Stimulated activated CD4-positive, alpha-beta T cell treated with anti-CD3 and anti-CD28 coated beads, Interleukin-4, amount 100 ng/mL, for 1 hour (primary cell): ENCODE results near the gene ING2.
"Not testable (repeated sequence)": the region's sequence is repeated elsewhere in the genome, so short reads cannot be mapped to it uniquely, and the experiment has no call there.

Source experiments
- DNase-seq: peaks from one replicate; pipeline ENCODE4 v3.0.0-alpha.2; 2020

Gene ING2, protein sequence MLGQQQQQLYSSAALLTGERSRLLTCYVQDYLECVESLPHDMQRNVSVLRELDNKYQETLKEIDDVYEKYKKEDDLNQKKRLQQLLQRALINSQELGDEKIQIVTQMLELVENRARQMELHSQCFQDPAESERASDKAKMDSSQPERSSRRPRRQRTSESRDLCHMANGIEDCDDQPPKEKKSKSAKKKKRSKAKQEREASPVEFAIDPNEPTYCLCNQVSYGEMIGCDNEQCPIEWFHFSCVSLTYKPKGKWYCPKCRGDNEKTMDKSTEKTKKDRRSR

DNA sequence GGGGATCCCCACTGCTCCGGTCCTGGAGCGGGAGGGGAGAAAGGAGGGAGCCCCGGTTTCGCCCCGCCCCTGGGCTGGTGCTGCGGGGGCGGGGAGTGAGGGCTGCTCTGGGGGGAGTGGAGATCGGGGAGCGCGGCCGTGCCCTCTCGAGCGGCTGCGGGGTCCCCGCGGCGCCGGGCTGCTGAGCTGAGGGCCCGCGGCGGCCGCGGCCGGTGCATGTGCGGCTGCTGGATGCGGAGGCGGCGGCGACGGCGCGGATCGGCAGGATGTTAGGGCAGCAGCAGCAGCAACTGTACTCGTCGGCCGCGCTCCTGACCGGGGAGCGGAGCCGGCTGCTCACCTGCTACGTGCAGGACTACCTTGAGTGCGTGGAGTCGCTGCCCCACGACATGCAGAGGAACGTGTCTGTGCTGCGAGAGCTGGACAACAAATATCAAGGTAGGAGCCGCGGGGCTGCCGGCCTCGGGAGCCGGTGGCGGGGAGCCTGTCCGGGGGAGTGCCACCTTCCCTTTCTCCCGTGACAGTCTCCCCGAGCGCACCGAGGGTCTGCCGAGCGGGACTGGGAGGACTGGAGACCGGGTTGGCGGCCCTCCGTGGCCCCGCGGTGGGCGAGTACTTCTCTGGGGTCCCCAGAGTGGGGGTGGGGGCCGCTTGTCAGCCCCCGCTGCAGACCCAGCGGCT lies at the start of gene ING2:
Gene ING2 (plus strand): TSS at position 129 of the 681 bp plus-strand sequence. CDS start 138 bp downstream, at position 267.
- no peak for DNase-seq

GRCh38 chr4:183455431-183456195 lies 49.2 kb upstream of the ING2 start:
- no peak for DNase-seq

- DNase-seq = no peak
These were observed 46.9 kb upstream of the ING2 start for GRCh38 chr4:183458005-183458404.

- not testable (repeated sequence) for DNase-seq
These were observed 40.8 kb upstream of the ING2 start for GRCh38 chr4:183463903-183464619.

DNA sequence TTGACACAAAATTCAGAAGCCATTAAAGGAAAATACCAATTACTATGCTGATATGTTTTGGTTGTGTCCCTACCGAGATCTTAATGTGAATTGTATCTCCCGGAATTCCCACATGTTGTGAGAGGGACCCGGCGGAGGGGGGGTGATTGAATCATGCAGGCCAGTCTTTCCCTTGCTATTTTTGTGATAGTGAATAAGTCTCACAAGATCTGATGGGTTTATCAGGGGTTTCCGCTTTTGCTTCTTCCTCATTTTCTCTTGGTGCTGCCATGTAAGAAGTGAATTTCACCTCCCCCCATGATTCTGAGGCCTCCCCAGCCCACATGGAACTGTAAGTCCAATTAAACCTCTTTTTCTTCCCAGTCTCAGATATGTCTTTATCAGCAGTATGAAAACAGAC lies 39.0 kb upstream of the ING2 start:
- DNase-seq = not testable (repeated sequence)

DNA sequence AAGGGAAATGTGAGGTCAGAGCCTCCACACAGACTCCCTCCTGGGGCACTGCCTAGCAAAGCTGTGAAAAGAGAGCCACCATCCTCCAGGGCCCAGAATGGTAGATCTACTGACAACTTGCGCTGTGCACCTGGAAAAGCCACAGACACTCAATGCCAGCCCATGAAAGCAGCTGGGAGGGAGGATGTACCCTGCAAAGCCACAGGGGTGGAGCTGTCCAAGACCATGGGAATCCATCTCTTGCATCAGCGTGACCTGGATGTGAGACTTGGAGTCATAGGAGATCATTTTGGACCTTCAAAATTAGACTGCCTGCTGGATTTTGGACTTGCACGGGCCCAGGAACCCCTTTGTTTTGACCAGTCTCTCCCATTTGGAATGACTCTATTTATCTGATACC lies 37.6 kb upstream of the ING2 start:
- no peak for DNase-seq

DNA sequence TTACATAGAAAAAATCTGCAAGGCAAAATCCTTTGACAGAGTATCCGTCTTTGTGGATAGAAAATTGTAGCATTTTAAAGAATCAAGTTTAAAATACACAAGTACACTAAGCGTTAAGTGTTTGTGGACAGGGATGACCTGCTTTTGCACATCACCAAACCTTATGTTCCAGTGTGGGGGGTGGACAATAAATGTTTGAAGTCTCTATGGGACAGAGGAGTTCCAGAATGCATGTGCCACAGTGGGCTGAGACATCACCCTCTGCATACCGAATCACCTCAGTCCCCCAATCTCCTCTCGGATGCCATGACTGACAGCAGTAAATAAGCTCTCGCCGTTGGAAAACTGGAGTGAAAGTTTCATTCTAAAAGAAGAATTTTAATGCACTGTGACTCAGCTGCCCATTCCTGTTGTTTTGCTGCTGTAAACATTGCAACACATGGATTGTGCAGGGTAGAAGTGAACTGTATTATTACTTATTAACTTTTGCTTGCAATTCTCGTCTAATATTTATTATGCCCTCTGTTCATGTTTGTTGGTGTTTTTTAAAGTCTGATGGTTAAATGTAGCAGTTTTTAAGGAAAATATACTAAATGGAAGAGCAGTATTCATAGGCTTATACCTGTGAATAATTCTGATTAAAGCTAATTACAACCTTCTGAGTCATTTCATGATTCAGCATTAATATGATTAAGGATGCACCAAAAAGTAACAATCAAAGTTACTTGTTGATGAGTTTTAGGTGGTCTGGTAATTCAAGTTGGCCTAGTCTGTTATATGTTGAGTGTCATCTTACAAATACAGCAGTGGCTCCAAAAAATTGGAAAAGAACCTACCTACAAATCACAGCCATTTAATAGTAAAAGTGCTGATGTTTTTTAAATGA lies 36.4 kb upstream of the ING2 start:
- no peak for DNase-seq

- DNase-seq = no peak
These were observed 35.6 kb upstream of the ING2 start for GRCh38 chr4:183469285-183469684.

DNA sequence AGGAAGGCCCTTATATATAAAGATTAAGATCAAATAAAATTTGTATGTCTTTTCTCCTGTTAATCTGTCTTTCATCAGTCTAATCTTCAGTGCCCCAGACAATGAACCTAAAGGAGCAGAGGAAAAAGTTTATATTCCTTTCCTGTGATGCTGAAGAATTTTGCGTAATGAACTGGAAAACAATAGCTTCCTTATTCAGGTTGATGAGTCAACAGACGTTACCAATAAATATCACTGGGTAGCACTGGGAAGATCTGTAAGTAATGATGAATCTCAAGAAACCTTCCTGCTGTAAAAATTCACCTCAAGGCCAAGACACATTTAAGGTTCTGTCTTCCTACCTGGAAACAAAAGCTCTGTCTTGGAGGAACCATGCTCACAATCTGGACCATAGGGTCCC lies 34.9 kb upstream of the ING2 start:
- no peak for DNase-seq

GRCh38 chr4:183470821-183471220 lies 34.0 kb upstream of the ING2 start:
- DNase-seq = no peak

- DNase-seq = peak; percentile 83
These were observed 32.7 kb upstream of the ING2 start for GRCh38 chr4:183471946-183472708.

DNA sequence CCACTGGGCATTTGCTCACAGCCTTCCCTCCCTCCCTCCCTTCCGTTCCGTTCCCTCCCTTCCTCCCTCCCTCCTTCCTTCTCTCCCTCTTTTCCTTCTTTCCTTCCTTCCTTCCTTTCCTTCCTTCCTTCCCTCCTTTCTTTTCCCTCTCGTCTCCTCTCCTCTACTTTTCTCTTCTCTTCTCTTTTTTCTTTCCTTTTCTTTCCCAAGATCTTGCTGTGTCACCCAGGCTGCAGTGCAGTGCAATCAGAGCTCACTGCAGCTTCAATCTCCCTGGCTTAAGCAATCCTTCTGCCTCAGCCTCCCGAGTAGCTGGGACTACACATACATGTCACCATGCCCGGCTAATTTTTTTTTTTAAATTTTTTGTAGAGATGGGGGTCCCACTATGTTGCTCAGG lies 26.7 kb upstream of the ING2 start:
- no peak for DNase-seq

DNA sequence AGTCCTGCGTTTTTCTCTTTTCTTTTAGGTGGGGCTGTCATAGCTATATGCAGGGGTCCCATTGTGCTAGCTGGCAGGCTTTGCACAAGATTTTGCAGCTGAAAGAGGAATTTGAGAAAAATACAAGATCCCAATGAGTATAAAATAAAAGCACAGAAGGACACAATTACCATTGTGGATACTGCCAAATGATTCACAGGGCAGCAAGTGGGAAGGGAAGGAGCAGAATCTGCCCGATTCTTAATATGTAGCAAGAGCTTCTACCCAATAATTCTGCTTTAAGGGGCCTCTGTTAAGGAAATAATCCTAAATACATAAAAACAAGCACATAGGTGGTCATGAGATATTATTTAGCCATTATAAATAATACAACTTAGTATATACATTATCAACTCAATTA lies 25.9 kb upstream of the ING2 start:
- DNase-seq = no peak

- DNase-seq = not testable (repeated sequence)
These were observed 22.3 kb upstream of the ING2 start for GRCh38 chr4:183482515-183483095.

GRCh38 chr4:183483997-183484396 lies 20.9 kb upstream of the ING2 start:
- no peak for DNase-seq

GRCh38 chr4:183485411-183486160 lies 19.3 kb upstream of the ING2 start:
- no peak for DNase-seq

DNA sequence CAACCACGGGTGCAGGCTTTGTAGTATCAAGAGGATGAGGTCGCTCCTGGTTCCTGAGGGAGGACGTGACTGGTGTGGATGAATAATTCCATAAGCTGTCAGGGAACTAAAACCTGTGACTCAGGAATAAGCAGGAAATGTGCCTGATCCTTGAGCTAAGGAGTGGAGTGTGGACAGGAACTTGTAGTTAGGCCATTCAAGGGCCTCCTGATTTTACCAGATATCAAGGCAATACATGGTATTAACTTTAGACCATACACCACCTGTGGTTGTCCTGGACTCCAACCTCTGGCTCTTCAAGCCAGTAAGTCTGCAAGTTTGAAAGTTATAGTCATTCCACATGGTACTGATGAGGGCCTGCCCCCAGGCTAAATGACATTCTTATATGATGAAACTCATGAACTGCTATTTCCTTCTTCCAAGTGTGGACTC lies 12.1 kb upstream of the ING2 start:
- no peak for DNase-seq

DNA sequence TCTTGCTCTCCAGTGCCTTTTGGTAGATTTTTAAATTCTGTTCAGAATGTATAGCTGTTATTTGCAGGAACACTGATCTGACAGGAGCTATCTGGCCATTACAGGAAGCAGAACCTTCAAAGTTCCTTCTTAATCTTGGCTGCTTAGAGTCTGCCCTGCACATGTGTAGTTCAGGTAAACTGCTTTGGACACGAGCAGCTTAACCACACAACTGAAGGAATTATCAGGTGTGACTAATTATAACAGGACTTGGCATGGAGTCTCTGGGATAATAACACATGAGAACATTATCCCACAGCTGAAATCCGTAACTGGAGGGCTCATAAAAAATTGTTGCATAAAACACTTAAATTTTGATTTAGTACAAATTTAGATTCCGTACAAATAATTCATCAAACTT lies 11.6 kb upstream of the ING2 start:
- DNase-seq = no peak

DNA sequence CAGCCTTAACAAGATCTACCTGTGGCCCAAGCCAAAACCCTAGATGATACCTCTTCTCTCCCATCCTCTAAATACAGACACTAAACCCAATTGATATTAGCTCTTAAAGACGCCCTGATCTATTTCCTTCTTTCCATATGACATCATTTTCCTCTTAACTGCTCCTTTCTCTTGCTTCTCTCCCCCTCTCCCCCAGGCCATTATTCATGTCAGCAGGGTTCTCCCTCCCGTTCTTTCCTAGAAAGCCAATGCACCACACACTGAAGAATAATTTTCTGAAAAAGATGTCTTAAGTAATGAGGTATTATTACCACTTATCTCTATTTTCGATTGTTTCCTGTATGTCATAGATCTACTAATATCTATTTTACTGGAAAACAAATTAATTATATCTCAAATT lies 9.7 kb upstream of the ING2 start:
- DNase-seq = no peak

DNA sequence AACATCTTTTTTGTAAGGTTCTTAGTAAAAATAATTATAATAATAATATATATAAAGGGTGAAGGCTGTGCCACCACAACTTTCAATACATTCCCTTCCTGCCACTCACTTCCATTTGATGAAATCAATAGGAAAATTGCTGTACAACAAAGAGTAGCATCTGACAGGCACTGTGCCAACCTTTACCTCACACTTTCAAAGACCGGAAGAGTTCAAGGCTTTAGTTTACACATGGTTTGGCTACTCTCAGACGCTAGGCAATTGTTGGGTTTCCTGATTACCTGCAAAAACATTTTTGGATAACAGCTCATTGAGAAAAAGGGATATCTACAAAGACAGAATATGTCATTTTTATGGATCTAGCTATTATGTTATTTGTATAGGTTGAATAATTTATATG lies 5.5 kb upstream of the ING2 start:
- no peak for DNase-seq
